ENCODE measurements around the gene APOL3.

The APOL3 gene

DNA sequence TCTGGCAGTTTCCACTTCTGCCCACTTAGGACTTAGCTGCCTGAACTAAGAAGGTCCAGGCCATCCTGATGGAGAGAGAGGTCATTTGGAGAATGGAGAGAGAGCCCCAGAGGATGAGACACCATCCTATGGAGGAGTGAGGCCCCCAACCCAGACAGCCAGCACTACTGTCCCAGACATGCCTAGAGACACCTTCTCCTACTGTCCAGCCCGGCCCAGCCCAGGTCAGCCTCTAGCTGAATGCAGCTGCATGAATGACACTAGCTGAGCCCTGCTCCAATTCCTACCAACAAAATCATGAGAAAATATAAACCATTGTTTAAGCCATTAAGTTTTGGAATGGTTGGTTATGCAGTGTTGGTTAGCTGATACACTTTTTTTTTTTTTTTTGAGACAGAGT is 47.4 kb downstream of the APOL3 start:
- TF ChIP-seq, protein P1, sequence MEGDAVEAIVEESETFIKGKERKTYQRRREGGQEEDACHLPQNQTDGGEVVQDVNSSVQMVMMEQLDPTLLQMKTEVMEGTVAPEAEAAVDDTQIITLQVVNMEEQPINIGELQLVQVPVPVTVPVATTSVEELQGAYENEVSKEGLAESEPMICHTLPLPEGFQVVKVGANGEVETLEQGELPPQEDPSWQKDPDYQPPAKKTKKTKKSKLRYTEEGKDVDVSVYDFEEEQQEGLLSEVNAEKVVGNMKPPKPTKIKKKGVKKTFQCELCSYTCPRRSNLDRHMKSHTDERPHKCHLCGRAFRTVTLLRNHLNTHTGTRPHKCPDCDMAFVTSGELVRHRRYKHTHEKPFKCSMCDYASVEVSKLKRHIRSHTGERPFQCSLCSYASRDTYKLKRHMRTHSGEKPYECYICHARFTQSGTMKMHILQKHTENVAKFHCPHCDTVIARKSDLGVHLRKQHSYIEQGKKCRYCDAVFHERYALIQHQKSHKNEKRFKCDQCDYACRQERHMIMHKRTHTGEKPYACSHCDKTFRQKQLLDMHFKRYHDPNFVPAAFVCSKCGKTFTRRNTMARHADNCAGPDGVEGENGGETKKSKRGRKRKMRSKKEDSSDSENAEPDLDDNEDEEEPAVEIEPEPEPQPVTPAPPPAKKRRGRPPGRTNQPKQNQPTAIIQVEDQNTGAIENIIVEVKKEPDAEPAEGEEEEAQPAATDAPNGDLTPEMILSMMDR (IDR thresholded peaks at IDR 0.05): no peak

DNA sequence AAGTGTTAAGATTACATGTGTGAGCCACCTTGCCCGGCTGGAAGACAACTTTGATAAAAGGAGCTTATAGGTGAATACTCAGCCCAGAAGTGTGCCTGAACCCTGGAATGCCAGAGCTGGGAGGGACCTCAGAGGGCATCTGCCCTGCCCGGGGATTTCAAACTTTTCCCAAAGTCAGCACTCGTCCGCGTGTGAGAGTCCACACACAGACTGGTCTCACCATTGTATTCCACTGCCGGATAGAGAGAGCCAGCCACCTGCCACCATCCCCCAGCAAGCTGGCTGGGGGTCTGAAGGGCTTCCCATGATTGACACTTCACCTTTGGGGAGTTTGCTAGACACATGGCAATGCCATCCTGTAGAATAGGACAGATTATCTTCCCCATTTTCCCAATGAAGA is 49.2 kb downstream of the APOL3 start:
- TF ChIP-seq, protein P1 (IDR thresholded peaks at IDR 0.05): no peak

DNA sequence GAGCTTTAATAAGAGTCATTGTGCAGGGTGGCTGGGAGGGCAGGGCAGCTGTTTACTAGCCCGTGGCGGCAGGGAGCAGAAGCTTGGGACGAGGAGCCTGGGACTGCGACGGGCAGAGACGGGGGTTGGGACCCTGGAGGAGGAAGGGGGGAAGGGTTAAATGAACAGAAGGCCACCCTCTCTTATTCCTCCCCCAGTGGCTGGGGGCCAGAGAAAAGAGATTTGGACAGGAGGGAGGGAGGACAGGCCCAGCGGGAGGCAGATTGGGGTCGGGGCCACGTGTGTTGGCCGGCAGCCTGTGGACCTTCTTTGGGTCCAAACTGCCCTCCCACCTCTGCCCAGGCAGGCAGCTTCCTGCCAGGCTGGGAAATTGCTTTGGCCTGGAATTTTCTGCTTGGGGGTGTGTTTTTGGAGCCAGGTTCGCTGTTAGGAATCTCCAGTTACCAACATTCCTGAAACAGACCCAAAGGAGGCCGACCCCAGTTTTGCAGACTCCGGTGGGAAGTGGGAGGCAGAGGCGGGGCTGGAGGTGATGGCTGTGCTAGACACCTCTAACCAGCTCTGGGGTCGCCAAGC is 50.2 kb downstream of the APOL3 start:
- TF ChIP-seq, protein P1 (IDR thresholded peaks at IDR 0.05): no peak

DNA sequence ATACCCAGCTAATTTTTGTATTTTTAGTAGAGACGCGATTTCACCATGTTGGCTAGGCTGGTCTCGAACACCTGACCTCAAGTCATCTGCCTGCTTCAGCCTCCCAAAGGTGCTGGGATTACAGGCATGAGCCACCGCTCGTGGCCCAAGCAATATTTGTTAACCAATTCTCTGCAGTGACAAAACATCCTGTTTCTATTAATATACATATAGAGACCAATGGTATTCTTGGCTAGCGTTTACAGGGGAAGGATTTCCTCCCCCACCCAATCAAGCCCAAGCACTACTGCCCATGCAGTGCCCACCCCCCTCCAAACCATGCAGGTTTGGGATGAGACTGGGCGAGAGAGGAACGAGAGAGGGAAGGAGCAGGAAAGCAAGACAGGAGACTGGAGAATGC is 53.1 kb downstream of the APOL3 start:
- TF ChIP-seq, protein P1 (IDR thresholded peaks at IDR 0.05): no peak

DNA sequence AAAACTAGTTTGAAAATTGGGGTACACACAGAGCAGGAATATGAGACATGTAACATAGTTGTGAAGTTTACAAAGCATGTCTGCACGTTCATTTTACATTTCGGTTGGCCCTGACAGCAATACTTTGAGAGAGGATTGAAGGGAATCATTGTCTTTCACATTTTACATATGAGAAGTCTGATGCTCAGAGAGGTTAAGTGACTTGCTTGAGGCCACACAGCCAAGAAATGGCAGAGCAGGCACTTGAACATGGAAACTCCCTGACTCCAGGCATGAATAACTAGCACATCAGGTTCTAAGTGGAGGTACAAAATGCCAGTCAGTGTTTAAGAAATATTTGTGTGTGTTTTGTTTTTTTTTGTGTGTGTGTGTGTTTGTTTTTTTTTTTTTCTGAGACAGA is 53.6 kb downstream of the APOL3 start:
- TF ChIP-seq, protein P1 (IDR thresholded peaks at IDR 0.05): no peak

DNA sequence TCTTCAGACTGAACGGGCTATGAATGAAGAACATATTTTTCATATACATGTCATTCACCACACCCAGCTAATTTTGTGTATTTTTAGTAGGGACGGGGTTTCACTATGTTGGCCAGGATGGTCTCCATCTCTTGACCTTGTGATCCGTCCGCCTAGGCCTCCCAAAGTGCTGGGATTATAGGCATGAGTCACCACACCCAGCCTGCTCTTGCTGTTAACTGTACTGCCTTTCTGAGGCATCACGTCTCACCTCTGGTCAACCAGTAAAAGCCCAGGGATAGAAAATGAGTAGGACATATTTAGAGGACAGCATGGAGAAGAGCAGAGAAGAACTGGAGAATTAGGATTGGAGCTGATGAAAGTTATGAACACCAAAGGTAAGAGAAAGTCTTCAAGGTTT is 55.6 kb downstream of the APOL3 start:
- TF ChIP-seq, protein P1 (IDR thresholded peaks at IDR 0.05): no peak

DNA sequence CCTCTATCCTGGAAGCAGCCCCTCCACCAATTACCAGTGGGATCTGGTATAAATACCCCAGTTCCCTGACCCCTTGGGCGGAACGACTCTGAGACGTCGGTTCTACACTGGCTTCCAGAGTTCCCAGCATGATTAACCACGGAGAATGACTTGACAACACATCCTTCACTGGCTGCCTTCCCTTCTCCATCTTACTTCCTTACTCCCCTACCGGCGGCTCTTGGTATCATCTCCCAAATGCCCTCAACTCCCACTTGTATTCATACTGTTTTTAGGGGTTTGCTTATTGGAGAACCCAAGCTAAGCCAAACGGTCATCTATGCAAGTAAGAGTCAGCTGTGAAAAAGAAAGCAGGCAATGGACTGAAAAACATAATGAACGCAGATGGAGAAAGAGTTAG is 56.1 kb downstream of the APOL3 start:
- TF ChIP-seq, protein P1 (IDR thresholded peaks at IDR 0.05): no peak

DNA sequence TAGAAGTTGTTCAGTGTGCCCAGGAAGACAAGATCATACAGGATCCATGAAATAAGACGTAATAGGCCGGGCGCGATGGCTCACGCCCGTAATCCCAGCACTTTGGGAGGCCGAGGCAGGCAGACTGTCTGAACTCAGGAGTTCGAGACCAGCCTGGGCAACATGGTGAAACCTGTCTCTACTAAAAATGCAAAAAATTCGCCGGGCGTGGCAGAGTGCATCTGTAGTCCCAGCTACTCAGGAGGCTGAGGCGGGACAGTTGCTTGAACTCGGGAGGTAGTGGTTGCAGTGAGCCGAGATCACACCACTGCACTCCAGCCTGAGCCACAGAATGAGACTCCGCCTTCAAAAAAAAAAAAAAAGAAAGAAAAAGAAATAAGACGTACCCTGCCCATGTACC is 56.7 kb downstream of the APOL3 start:
- TF ChIP-seq, protein P1 (IDR thresholded peaks at IDR 0.05): no peak

All from LNCAP (cell line).